Spleen (tissue), 7 donors: ENCODE measurements around the gene FTO.

Source experiments
- POLR2A ChIP-seq, 3 donors: fragments of 450-650 bp; IDR thresholded peaks; one replicate each; pipeline ENCODE4 v1.5.1; 2017; ENCODE audit warnings: antibody characterized with exemption in 3 of 3, mild to moderate bottlenecking in 1 of 3
- POLR2AphosphoS5 ChIP-seq, 3 donors: sonication (generic); formaldehyde crosslinking; IDR thresholded peaks; one replicate each; pipeline ENCODE4 v1.5.1; 2017; ENCODE audit warnings: antibody characterized with exemption in 3 of 3
- TF ChIP-seq, protein P1 (sequence below), 11 experiments: fragments of 200-600 bp in 7 of 11; fragments of 450-650 bp in 4 of 11; sonication (generic) in 4 of 11; IDR thresholded peaks in 8 of 11; conservative IDR thresholded peaks in 3 of 11; 1 replicate in 7 of 11; 2 replicates in 4 of 11; pipeline versions ENCODE4 v1.4.0 to v1.8.0; 2016 to 2021; ENCODE audit warnings: antibody characterized with exemption in 11 of 11, inconsistent platforms in 4 of 11, mild to moderate bottlenecking in 1 of 11
- donor health status: DM: no; HTN: no; CAD: no; lungs with moderate emphysema.
- donor health status: DM: no; HTN: no; CAD: no.
- donor health status: DM: no; HTN: no; CAD: no.

DNA sequence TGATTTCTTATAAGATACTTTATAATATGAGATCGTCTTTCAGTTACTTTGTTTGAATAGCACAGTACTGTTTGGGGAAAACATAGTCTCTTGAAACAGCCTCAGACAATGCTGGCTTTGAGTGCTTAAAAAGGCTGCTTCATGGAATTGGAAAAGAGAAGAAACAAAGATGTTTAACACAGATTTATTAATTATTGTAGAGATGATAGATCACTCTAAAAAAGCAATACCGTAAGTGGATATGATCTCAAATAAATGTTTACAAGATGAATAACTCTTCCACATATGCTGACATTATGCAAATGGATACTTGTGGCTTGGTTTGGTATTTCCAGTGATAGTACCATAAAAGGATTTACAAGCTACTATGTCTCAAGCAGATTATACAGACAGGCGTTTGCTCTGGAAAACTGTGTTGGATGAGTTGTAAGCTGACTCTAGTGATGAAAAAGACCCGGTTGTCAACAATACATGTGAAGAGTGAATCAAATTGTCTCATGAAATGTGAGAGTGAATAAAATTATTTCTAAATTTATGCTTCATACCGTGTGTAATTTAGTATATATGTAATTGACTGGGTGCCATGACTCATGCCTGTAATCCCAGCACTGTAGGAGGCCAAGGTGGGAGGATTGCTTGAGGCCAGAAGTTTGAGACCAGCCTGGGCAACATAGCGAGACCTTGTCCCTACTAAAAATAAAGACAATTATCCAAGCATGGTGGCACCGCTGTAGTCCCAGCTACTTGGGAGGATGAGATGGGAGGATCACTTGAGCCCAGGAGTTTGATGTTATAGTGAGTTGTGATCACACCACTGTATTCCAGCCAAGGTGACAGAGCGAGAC, 105.4 kb downstream of the FTO start:
- TF ChIP-seq, protein P1, sequence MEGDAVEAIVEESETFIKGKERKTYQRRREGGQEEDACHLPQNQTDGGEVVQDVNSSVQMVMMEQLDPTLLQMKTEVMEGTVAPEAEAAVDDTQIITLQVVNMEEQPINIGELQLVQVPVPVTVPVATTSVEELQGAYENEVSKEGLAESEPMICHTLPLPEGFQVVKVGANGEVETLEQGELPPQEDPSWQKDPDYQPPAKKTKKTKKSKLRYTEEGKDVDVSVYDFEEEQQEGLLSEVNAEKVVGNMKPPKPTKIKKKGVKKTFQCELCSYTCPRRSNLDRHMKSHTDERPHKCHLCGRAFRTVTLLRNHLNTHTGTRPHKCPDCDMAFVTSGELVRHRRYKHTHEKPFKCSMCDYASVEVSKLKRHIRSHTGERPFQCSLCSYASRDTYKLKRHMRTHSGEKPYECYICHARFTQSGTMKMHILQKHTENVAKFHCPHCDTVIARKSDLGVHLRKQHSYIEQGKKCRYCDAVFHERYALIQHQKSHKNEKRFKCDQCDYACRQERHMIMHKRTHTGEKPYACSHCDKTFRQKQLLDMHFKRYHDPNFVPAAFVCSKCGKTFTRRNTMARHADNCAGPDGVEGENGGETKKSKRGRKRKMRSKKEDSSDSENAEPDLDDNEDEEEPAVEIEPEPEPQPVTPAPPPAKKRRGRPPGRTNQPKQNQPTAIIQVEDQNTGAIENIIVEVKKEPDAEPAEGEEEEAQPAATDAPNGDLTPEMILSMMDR (IDR thresholded peaks at IDR 0.05 in 8 of 11, conservative IDR thresholded peaks at IDR 0.05 in 3 of 11) = no peak
- no peak for TF ChIP-seq POLR2A (IDR thresholded peaks at IDR 0.05)
- TF ChIP-seq POLR2AphosphoS5 (IDR thresholded peaks at IDR 0.05) = no peak
